ENCODE data around the gene FAR2. TPM values are rescaled to one million over a fixed set of nuclear protein-coding genes. Genes with fewer than 3 reads are reported as not detected.
A peak's percentile ranks its signal among the peaks of the same experiment; 100 is the strongest.

Gene FAR2
- total RNA-seq, 1 experiment from 2014 or later, result 6.6 TPM

DNA sequence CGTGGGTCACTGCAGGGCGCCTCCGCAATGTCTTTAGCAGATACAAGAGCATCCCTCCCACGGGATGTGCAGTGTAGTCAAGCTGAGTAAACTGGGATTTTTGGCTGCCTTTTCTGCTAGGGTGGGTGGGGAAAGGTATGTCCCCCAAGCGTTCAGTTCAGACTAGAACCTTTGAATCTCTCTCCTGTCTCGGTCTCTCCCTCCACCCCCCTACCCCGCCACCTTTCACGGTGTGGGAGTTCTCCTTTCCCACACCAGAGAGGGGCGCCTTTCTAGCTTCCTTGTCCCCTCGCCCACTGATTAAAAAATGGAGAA lies 525 bp upstream of the FAR2 start:
- peaks cover 21% of the 10 kb centered on the region for H3K9me3 Mint-ChIP-seq (ENCODE audit: unreplicated experiment)
- H3K27ac Mint-ChIP-seq (ENCODE audit: unreplicated experiment), result peak overlapping the region; percentile 96
- H3K4me1 Mint-ChIP-seq (ENCODE audit: low read depth, unreplicated experiment), result peaks cover 16% of the 10 kb centered on the region
- H3K27me3 ChIP-seq (replicated peaks; ENCODE audit: control insufficient read depth, insufficient read depth, low read length), result no peaks in the 10 kb centered on the region
- peak overlapping the region; percentile 96 for H3K4me3 Mint-ChIP-seq (ENCODE audit: unreplicated experiment)
- CTCF ChIA-PET, result no interaction called here
- H3K4me1 ChIP-seq, result no peaks in the 10 kb centered on the region; the same call in 1 of the 2 replicates
- intact Hi-C loops (cut with micrococcal nuclease; ENCODE audit: unreplicated experiment), result loop anchor here (2.0 to 5.0 kb wide), 2 partner anchors 72 to 169 kb away; no protein-coding TSS in a partner anchor
- TF ChIP-seq, protein P1, sequence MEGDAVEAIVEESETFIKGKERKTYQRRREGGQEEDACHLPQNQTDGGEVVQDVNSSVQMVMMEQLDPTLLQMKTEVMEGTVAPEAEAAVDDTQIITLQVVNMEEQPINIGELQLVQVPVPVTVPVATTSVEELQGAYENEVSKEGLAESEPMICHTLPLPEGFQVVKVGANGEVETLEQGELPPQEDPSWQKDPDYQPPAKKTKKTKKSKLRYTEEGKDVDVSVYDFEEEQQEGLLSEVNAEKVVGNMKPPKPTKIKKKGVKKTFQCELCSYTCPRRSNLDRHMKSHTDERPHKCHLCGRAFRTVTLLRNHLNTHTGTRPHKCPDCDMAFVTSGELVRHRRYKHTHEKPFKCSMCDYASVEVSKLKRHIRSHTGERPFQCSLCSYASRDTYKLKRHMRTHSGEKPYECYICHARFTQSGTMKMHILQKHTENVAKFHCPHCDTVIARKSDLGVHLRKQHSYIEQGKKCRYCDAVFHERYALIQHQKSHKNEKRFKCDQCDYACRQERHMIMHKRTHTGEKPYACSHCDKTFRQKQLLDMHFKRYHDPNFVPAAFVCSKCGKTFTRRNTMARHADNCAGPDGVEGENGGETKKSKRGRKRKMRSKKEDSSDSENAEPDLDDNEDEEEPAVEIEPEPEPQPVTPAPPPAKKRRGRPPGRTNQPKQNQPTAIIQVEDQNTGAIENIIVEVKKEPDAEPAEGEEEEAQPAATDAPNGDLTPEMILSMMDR (IDR thresholded peaks at IDR 0.05; ENCODE audit: insufficient read depth in 1 of 2, low read depth in 1 of 2, low read length in 1 of 2, severe bottlenecking in 1 of 2, unreplicated experiment in 1 of 2), result no peak
- no peaks in the 10 kb centered on the region for H3K36me3 ChIP-seq (ENCODE audit: control insufficient read depth, insufficient read depth, low read length)
- POLR2A ChIA-PET, result no interaction called here
- no TSS peak for BruUV-seq (replicated peaks)
- DNase-seq, result no peak
- peak overlapping the region; percentile 55 for H3K4me3 ChIP-seq (ENCODE audit: low read depth, low read length)
- no peaks in the 10 kb centered on the region for H3K9me3 ChIP-seq
- peaks cover 8% of the 10 kb centered on the region for H3K36me3 Mint-ChIP-seq (ENCODE audit: insufficient read depth, unreplicated experiment)
- H3K27me3 Mint-ChIP-seq (ENCODE audit: insufficient read depth, unreplicated experiment), result peaks cover 9% of the 10 kb centered on the region

DNA sequence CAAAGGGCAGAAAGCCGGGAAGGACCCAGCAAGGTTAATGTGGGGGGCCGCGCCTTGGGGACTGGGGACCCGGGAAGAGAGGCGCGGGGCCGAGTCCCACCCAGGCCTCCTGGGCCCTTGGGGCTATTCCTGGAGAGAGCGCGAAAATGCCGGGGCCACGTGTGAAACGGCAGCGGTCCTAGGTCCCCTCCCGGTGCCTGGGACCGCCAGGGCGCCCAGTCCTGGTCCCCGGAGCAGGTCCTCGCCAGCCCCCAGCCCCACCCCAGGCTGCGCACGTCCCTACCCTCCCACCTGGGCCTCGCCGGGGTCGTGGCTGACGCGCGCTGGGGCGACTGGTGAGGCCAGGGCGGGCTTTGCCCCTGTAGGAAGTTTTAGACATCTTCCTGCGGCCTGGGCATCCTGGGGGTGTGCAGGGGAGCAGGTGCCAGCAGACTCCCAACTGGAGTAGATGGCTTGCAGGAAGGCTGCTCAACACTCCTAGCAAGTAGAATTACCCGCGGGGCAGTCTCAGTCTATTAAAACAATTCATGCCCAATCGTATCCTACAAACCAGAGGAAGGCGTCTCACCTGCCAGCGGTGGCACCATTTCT lies 708 bp downstream of the FAR2 start:
- ChIA-PET CTCF (no interaction called here), POLR2A (no interaction called here)
- no TSS peak for BruUV-seq (replicated peaks)
- Histone ChIP-seq H3K4me1 (no peaks in the 10 kb centered on the region; the same call in 1 of the 2 replicates), H3K27me3 (replicated peaks; ENCODE audit: control insufficient read depth, insufficient read depth, low read length) (no peaks in the 10 kb centered on the region), H3K4me3 (ENCODE audit: low read depth, low read length) (peak overlapping the region; percentile 55), H3K36me3 (ENCODE audit: control insufficient read depth, insufficient read depth, low read length) (no peaks in the 10 kb centered on the region), H3K9me3 (no peaks in the 10 kb centered on the region)
- peaks cover 16% of the 10 kb centered on the region for H3K4me1 Mint-ChIP-seq (ENCODE audit: low read depth, unreplicated experiment)
- H3K9me3 Mint-ChIP-seq (ENCODE audit: unreplicated experiment), result peaks cover 20% of the 10 kb centered on the region
- TF ChIP-seq, protein P1 (IDR thresholded peaks at IDR 0.05; ENCODE audit: insufficient read depth in 1 of 2, low read depth in 1 of 2, low read length in 1 of 2, severe bottlenecking in 1 of 2, unreplicated experiment in 1 of 2), result no peak
- DNase-seq, result peak in 1 of 2 experiments; percentile 12
- H3K4me3 Mint-ChIP-seq (ENCODE audit: unreplicated experiment), result peak overlapping the region; percentile 96
- no peak overlapping the region for H3K27ac Mint-ChIP-seq (ENCODE audit: unreplicated experiment)
- peaks cover 9% of the 10 kb centered on the region for H3K27me3 Mint-ChIP-seq (ENCODE audit: insufficient read depth, unreplicated experiment)
- intact Hi-C loops (cut with micrococcal nuclease; ENCODE audit: unreplicated experiment), result loop anchor here (2.0 to 5.0 kb wide), 2 partner anchors 71 to 168 kb away; no protein-coding TSS in a partner anchor
- peaks cover 8% of the 10 kb centered on the region for H3K36me3 Mint-ChIP-seq (ENCODE audit: insufficient read depth, unreplicated experiment)

DNA sequence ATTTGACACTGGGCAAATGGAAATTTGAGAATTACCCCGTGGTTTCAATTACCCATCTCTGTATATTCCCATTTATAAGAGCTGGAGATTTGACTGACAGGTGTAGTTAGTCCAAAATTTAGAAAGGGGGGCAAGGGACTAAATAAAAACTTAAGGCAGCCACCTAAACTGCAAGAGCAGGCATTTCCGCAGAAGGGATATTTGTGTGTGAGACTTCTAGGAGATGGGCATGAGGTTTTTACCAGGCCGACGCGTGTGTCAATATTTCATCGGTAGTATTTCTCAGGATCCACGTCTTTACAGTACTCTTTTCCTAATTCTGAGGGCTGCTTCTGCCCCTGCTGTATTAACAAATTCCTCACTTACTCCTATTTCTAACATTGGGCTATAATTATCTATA lies 1.4 kb downstream of the FAR2 start:
- peaks cover 9% of the 10 kb centered on the region for H3K27me3 Mint-ChIP-seq (ENCODE audit: insufficient read depth, unreplicated experiment)
- H3K27me3 ChIP-seq (replicated peaks; ENCODE audit: control insufficient read depth, insufficient read depth, low read length), result no peaks in the 10 kb centered on the region
- TF ChIP-seq, protein P1 (IDR thresholded peaks at IDR 0.05; ENCODE audit: insufficient read depth in 1 of 2, low read depth in 1 of 2, low read length in 1 of 2, severe bottlenecking in 1 of 2, unreplicated experiment in 1 of 2), result no peak
- peak overlapping the region; percentile 96 for H3K4me3 Mint-ChIP-seq (ENCODE audit: unreplicated experiment)
- H3K36me3 ChIP-seq (ENCODE audit: control insufficient read depth, insufficient read depth, low read length), result no peaks in the 10 kb centered on the region
- H3K36me3 Mint-ChIP-seq (ENCODE audit: insufficient read depth, unreplicated experiment), result peaks cover 8% of the 10 kb centered on the region
- DNase-seq, result no peak
- H3K9me3 Mint-ChIP-seq (ENCODE audit: unreplicated experiment), result peaks cover 13% of the 10 kb centered on the region
- no peaks in the 10 kb centered on the region; the same call in 1 of the 2 replicates for H3K4me1 ChIP-seq
- H3K9me3 ChIP-seq, result no peaks in the 10 kb centered on the region
- POLR2A ChIA-PET, result no interaction called here
- BruUV-seq (replicated peaks), result no TSS peak
- intact Hi-C loops (cut with micrococcal nuclease; ENCODE audit: unreplicated experiment), result no loop called here
- H3K4me3 ChIP-seq (ENCODE audit: low read depth, low read length), result no peak overlapping the region
- no peak overlapping the region for H3K27ac Mint-ChIP-seq (ENCODE audit: unreplicated experiment)
- H3K4me1 Mint-ChIP-seq (ENCODE audit: low read depth, unreplicated experiment), result peaks cover 16% of the 10 kb centered on the region
- CTCF ChIA-PET, result no interaction called here
